Measurements from ENCODE around the gene PEX19. TPM values are rescaled to one million over a fixed set of nuclear protein-coding genes. Genes with fewer than 3 reads are reported as not detected.

PEX19 gene

DNA sequence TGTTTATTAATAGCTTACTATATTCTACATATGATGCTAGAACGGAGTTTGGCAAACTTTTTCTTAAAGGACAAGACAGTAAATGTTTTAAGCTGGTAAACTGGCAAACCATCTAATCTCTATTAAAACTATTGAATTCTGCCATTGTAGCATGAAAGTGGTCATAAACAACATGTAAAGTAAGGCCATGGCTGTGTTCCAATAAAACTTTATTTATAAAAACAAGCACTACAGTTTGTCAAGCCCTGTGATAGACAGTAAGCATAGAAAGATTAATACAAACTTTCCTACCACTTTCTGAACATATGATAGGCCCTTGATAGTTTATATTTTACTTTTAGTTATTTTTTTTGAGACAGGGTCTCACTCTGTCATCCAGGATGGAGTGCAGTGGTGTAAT is 57.4 kb downstream of the PEX19 start:
- Histone ChIP-seq H3K4me2 (ENCODE audit: low read length) (no peak overlapping the region), H3K27me3 (ENCODE audit: control insufficient read depth, insufficient read depth, low read length) (no peaks in the 10 kb centered on the region), H3K4me3 (ENCODE audit: low read length) (no peak overlapping the region), H3K9ac (ENCODE audit: low read depth, low read length) (no peak overlapping the region), H3K9me3 (replicated peaks; ENCODE audit: low read length) (no peaks in the 10 kb centered on the region), H3K36me3 (ENCODE audit: insufficient read depth, low read length) (peaks cover 82% of the 10 kb centered on the region), H3K4me1 (ENCODE audit: control insufficient read depth, insufficient read depth, low read length) (no peaks in the 10 kb centered on the region)

DNA sequence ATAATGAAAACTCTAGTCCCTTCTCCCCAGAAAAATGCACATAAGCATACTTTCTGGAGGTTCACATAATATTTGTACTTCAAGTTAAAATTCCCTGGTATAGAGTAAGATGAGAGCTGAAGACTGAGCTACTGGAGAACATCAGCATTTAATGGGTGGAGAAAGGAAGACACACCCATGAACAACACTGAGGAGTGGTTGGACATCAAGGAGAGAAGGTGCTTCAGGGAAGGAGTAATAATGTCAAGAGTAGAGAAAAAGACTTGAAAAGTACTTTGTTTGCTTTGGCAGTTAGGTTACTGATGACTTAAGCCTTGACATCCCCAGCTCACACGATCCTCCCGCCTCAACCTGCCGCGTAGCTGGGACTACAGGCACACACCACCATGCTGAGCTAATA is 57.9 kb downstream of the PEX19 start:
- Histone ChIP-seq H3K27me3 (ENCODE audit: control insufficient read depth, insufficient read depth, low read length) (no peaks in the 10 kb centered on the region), H3K4me3 (ENCODE audit: low read length) (no peak overlapping the region), H3K9ac (ENCODE audit: low read depth, low read length) (no peak overlapping the region), H3K36me3 (ENCODE audit: insufficient read depth, low read length) (peaks cover 86% of the 10 kb centered on the region), H3K4me2 (ENCODE audit: low read length) (no peak overlapping the region), H3K9me3 (replicated peaks; ENCODE audit: low read length) (no peaks in the 10 kb centered on the region), H3K4me1 (ENCODE audit: control insufficient read depth, insufficient read depth, low read length) (no peaks in the 10 kb centered on the region)

Small RNA genes lying within 50 kb of the gene (small RNA-seq; reads per million reads assigned to genes)
- not detected for gene RF00019
